Stomach (tissue), 9 donors: ENCODE measurements around the gene MEAK7. TPM values are rescaled to one million over a fixed set of nuclear protein-coding genes. Genes with fewer than 3 reads are reported as not detected.

ENCODE experiments used
- DNase-seq, 2 donors: peaks; one replicate each; pipeline versions ENCODE4 v3.0.0 to v3.0.0-alpha.2; 2013 to 2019
- H3K27ac ChIP-seq, 5 donors: fragments of 200-600 bp in 4 of 5; sonication (generic) in 4 of 5; one replicate each; pipeline ENCODE4 v1.5.1; 2013 to 2019; ENCODE audit warnings: mild to moderate bottlenecking in 1 of 5, moderate library complexity in 1 of 5
- H3K27me3 ChIP-seq, 3 donors: fragments of 200-600 bp; sonication (generic); one replicate each; pipeline ENCODE4 v1.5.1; 2017 to 2019; ENCODE audit warnings: mixed run types in 1 of 3
- H3K36me3 ChIP-seq, 4 donors: fragments of 200-600 bp; sonication (generic); 1 replicate in 3 of 4; 2 replicates in 1 of 4; pipeline ENCODE4 v1.5.1; 2016 to 2019
- H3K4me1 ChIP-seq, 4 donors: fragments of 200-600 bp; sonication (generic); one replicate each; pipeline ENCODE4 v1.5.1; 2016 to 2019
- H3K4me3 ChIP-seq, 4 donors: fragments of 200-600 bp; sonication (generic) in 3 of 4; one replicate each; pipeline ENCODE4 v1.5.1; 2016 to 2019; ENCODE audit warnings: mild to moderate bottlenecking in 1 of 4
- H3K9me3 ChIP-seq, 4 donors: fragments of 200-600 bp; sonication (generic); one replicate each; pipeline ENCODE4 v1.5.1; 2016 to 2019
- EP300 ChIP-seq: sonication (generic); formaldehyde crosslinking; IDR thresholded peaks from one replicate; pipeline ENCODE4 v1.6.1; 2017; ENCODE audit warnings: antibody characterized with exemption
- POLR2A ChIP-seq, 4 donors: fragments of 450-650 bp; IDR thresholded peaks; one replicate each; pipeline ENCODE4 v1.6.1; 2016; ENCODE audit warnings: antibody characterized with exemption in 4 of 4, control low read depth in 2 of 4, mild to moderate bottlenecking in 1 of 4, moderate library complexity in 1 of 4
- POLR2AphosphoS5 ChIP-seq, 3 donors: sonication (generic); formaldehyde crosslinking; IDR thresholded peaks; one replicate each; pipeline ENCODE4 v1.6.1; 2016; ENCODE audit warnings: antibody characterized with exemption in 3 of 3
- WGBS, 5 donors: extraction: QIAGEN DNeasy Blood & Tissue Kit in 3 of 5; methylation state at CpG; one replicate each; pipeline versions ENCODE4 v1.1.5 to v1.1.7; 2013 to 2018; 5-methylcytosine and 5-hydroxymethylcytosine counted together
- intact Hi-C: fragments of 100-400 bp; cut with DNase I; formaldehyde crosslinking; loops from one replicate; pipeline ENCODE4 v1.15.1; 2023; ENCODE audit warnings: low total_unique reads
- polyA plus RNA-seq, 3 donors: library from polyadenylated mRNA; stranded (reverse); fragments of 200-250 nt; gene quantifications; one replicate each; pipeline ENCODE4 v1.2.3, GENCODE V29; 2013
- total RNA-seq, 5 donors: library from RNA; depleted of rRNA; stranded (reverse); fragments of >200 nt; gene quantifications; one replicate each; pipeline versions ENCODE4 v1.1.0 to v1.2.3, GENCODE V29; 2014 to 2016
- TF ChIP-seq, protein P1 (sequence below), 7 experiments: fragments of 450-650 bp in 4 of 7; fragments of 200-600 bp in 3 of 7; sonication (generic) in 3 of 7; IDR thresholded peaks; one replicate each; pipeline ENCODE4 v1.5.1; 2016 to 2019; ENCODE audit warnings: antibody characterized with exemption in 7 of 7, control low read depth in 2 of 7, mild to moderate bottlenecking in 1 of 7
- donor health status: healthy with polysubstance abuse.
- donor health status: Bipolar disorder and iron deficiency.
- donor health status: healthy.

The MEAK7 gene
- total and polyA plus RNA-seq, 8 donors = 3.9 to 21.1 (median 6.9) TPM

GRCh38 chr16:84499638-84500037 lies 4.8 kb downstream of the MEAK7 start:
- H3K27me3 ChIP-seq = no peaks in the 10 kb centered on the region
- TF ChIP-seq POLR2AphosphoS5 (IDR thresholded peaks at IDR 0.05) (no peak), POLR2A (IDR thresholded peaks at IDR 0.05) (no peak), EP300 (no peak)
- TF ChIP-seq, protein P1, sequence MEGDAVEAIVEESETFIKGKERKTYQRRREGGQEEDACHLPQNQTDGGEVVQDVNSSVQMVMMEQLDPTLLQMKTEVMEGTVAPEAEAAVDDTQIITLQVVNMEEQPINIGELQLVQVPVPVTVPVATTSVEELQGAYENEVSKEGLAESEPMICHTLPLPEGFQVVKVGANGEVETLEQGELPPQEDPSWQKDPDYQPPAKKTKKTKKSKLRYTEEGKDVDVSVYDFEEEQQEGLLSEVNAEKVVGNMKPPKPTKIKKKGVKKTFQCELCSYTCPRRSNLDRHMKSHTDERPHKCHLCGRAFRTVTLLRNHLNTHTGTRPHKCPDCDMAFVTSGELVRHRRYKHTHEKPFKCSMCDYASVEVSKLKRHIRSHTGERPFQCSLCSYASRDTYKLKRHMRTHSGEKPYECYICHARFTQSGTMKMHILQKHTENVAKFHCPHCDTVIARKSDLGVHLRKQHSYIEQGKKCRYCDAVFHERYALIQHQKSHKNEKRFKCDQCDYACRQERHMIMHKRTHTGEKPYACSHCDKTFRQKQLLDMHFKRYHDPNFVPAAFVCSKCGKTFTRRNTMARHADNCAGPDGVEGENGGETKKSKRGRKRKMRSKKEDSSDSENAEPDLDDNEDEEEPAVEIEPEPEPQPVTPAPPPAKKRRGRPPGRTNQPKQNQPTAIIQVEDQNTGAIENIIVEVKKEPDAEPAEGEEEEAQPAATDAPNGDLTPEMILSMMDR (IDR thresholded peaks at IDR 0.05) = no peak
- H3K4me3 ChIP-seq = no peak overlapping the region
- H3K9me3 ChIP-seq = no peaks in the 10 kb centered on the region
- peaks cover 23 to 64% (median 50%) of the 10 kb centered on the region in 4 donors for H3K36me3 ChIP-seq
- DNase-seq = no peak
- H3K4me1 ChIP-seq = peaks cover 10 to 19% (median 12%) of the 10 kb centered on the region in 4 donors
- intact Hi-C loops = no loop called here
- WGBS, 5 donors = 88 to 96% (median 93%) methylated on average over 15 of the region's 15 CpGs
- no peak overlapping the region for H3K27ac ChIP-seq

- Histone ChIP-seq H3K27ac (no peak overlapping the region), H3K36me3 (peaks cover 23 to 70% (median 55%) of the 10 kb centered on the region in 4 donors), H3K4me1 (peaks cover 9 to 16% (median 10%) of the 10 kb centered on the region in 4 donors), H3K9me3 (no peaks in the 10 kb centered on the region), H3K4me3 (no peak overlapping the region), H3K27me3 (no peaks in the 10 kb centered on the region)
- intact Hi-C loops = no loop called here
- 85 to 89% (median 86%) methylated on average over 13 of the region's 13 CpGs for WGBS, 5 donors
- DNase-seq = no peak
- TF ChIP-seq EP300 (no peak), POLR2AphosphoS5 (IDR thresholded peaks at IDR 0.05) (no peak), POLR2A (IDR thresholded peaks at IDR 0.05) (no peak)
- TF ChIP-seq, protein P1 (IDR thresholded peaks at IDR 0.05) = no peak
Observed at GRCh38 chr16:84498859-84499620, 5.4 kb downstream of the MEAK7 start.

DNA sequence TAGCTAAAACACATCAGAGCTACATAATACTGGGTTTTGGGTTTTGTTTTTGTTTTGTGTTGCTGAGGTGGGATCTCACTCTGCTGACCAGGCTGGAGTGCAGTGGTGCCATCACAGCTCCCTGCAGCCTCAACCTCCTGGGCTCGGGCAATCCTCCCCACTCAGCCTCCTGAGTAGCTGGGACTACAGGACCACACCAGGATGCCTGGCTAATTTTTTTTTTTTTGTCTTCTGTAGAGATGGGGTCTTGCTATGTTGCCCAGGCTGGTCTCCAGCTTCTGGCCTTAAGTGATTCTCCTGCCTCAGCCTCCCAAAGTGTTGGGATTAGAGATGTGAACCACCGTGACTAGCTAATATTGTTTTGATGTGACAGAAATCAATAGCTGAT lies 6.2 kb downstream of the MEAK7 start:
- peaks cover under 1 to 8% (median 2%) of the 10 kb centered on the region in 4 donors for H3K4me1 ChIP-seq
- H3K27ac ChIP-seq = no peak overlapping the region
- H3K27me3 ChIP-seq = no peaks in the 10 kb centered on the region
- peaks cover 23 to 78% (median 63%) of the 10 kb centered on the region in 4 donors for H3K36me3 ChIP-seq
- intact Hi-C loops = no loop called here
- no peaks in the 10 kb centered on the region for H3K9me3 ChIP-seq
- no peak for TF ChIP-seq POLR2A (IDR thresholded peaks at IDR 0.05)
- TF ChIP-seq POLR2AphosphoS5 (IDR thresholded peaks at IDR 0.05) = no peak
- TF ChIP-seq EP300 = no peak
- TF ChIP-seq, protein P1 (IDR thresholded peaks at IDR 0.05) = no peak
- whole genome bisulfite sequencing, 5 donors = 89 to 97% (median 94%) methylated on average over 2 of the region's 2 CpGs
- DNase-seq = no peak
- no peak overlapping the region for H3K4me3 ChIP-seq

DNA sequence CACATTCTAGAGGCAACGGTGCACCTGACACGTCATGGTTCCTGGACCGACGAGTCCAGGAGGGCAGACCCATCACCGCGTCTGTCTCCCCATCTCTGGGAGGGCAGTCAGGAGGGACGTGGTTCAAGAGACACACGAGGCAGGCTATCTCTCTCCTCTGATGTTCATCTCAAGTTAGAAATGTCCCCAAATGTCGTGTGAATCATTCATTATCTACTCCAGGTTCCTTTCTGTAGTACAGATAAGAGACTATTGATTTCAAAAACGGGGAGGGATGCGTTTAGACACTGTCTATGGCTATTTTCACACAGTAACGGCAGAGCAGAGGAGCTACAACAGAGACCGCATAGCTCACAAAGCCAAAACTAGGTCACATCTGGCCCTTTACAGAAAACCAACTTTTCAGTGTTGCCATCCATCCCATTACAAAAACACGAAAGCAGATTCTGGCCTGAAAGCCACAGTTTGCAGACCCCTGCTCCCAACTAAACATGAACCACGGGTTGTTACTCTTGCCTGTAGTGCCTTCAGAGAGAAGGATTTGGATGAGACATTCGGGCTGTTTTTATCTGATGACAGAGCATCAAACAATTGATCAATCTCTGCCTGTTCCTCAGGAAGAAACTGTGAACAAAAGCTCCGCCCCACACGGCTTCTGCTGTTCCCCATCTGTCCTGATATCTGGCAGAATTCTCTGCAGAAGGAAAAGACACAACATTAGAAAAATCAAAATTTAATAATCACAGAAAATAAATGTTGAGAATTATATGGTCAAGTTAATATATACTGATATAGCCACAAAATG lies 6.8 kb downstream of the MEAK7 start:
- TF ChIP-seq POLR2AphosphoS5 (IDR thresholded peaks at IDR 0.05) (no peak), POLR2A (IDR thresholded peaks at IDR 0.05) (no peak), EP300 (no peak)
- TF ChIP-seq, protein P1 (IDR thresholded peaks at IDR 0.05) = no peak
- no peak overlapping the region for H3K4me3 ChIP-seq
- H3K4me1 ChIP-seq = peaks cover 0 to 2% (median 0%) of the 10 kb centered on the region in 4 donors
- H3K27ac ChIP-seq = no peak overlapping the region
- intact Hi-C loops = no loop called here
- H3K36me3 ChIP-seq = peaks cover 23 to 84% (median 66%) of the 10 kb centered on the region in 4 donors
- no peaks in the 10 kb centered on the region for H3K9me3 ChIP-seq
- WGBS, 5 donors = 78 to 89% (median 84%) methylated on average over 18 of the region's 18 CpGs
- DNase-seq = no peak
- H3K27me3 ChIP-seq = no peaks in the 10 kb centered on the region
